Gastroesophageal sphincter (tissue), 4 donors: ENCODE results near the gene THBS1. TPM values are rescaled to one million over a fixed set of nuclear protein-coding genes. Genes with fewer than 3 reads are reported as not detected.

ENCODE experiments used
- ATAC-seq: fragments of 150-250 bp; one replicate; pipeline ENCODE4 v1.9.1; 2016; ENCODE audit warnings: mild to moderate bottlenecking, moderate library complexity
- H3K27ac ChIP-seq, 4 donors: fragments of 200-600 bp; sonication (generic) in 3 of 4; 1 replicate in 3 of 4; 2 replicates in 1 of 4; pipeline ENCODE4 v1.5.1; 2016 to 2019
- H3K27me3 ChIP-seq: fragments of 200-600 bp; sonication (generic); one replicate; pipeline ENCODE4 v1.5.1; 2019
- H3K36me3 ChIP-seq, 2 donors: fragments of 200-600 bp; sonication (generic); one replicate each; pipeline ENCODE4 v1.5.1; 2019; ENCODE audit warnings: control low read depth in 1 of 2
- H3K4me1 ChIP-seq, 3 donors: fragments of 200-600 bp; sonication (generic); 1 replicate in 2 of 3; 2 replicates in 1 of 3; pipeline ENCODE4 v1.5.1; 2016 to 2019; ENCODE audit warnings: control low read depth in 2 of 3
- H3K4me3 ChIP-seq, 2 donors: fragments of 200-600 bp; sonication (generic); one replicate each; pipeline ENCODE4 v1.5.1; 2019; ENCODE audit warnings: mild to moderate bottlenecking in 1 of 2, moderate library complexity in 1 of 2
- H3K9me3 ChIP-seq, 3 donors: fragments of 200-600 bp; sonication (generic); one replicate each; pipeline ENCODE4 v1.5.1; 2017 to 2019; ENCODE audit warnings: control low read depth in 2 of 3
- EP300 ChIP-seq: sonication (generic); formaldehyde crosslinking; IDR thresholded peaks from one replicate; pipeline ENCODE4 v1.6.1; 2017; ENCODE audit warnings: antibody characterized with exemption, mild to moderate bottlenecking
- POLR2A ChIP-seq, 2 donors: fragments of 450-650 bp; IDR thresholded peaks; one replicate each; pipeline ENCODE4 v1.6.1; 2017; ENCODE audit warnings: antibody characterized with exemption in 2 of 2, mild to moderate bottlenecking in 2 of 2, moderate library complexity in 1 of 2
- POLR2AphosphoS5 ChIP-seq: sonication (generic); formaldehyde crosslinking; IDR thresholded peaks from one replicate; pipeline ENCODE4 v1.6.1; 2017; ENCODE audit warnings: antibody characterized with exemption
- WGBS, 2 donors: methylation state at CpG; one replicate each; pipeline ENCODE4 v1.1.5; 2018; ENCODE audit warnings: low coverage in 1 of 2; 5-methylcytosine and 5-hydroxymethylcytosine counted together
- total RNA-seq, 4 donors: library from RNA; depleted of rRNA; stranded (reverse); fragments of >200 nt; gene quantifications; one replicate each; pipeline ENCODE4 v1.1.0, GENCODE V29; 2016
- TF ChIP-seq, protein P1 (sequence below), 4 experiments: fragments of 200-600 bp in 2 of 4; fragments of 450-650 bp in 2 of 4; sonication (generic) in 1 of 4; IDR thresholded peaks; one replicate each; pipeline ENCODE4 v1.5.1; 2017 to 2019; ENCODE audit warnings: antibody characterized with exemption in 4 of 4, mild to moderate bottlenecking in 2 of 4, moderate library complexity in 2 of 4

THBS1 gene
- total RNA-seq, 4 donors from 2014 or later = 183 to 1,645 (median 277) TPM

GRCh38 chr15:39609166-39609916 is 28.5 kb downstream of the THBS1 start:
- no peak overlapping the region for H3K4me3 ChIP-seq
- peaks cover 0 to 32% (median 0%) of the 10 kb centered on the region in 3 donors for H3K9me3 ChIP-seq
- no peak for ATAC-seq
- TF ChIP-seq, protein P1, sequence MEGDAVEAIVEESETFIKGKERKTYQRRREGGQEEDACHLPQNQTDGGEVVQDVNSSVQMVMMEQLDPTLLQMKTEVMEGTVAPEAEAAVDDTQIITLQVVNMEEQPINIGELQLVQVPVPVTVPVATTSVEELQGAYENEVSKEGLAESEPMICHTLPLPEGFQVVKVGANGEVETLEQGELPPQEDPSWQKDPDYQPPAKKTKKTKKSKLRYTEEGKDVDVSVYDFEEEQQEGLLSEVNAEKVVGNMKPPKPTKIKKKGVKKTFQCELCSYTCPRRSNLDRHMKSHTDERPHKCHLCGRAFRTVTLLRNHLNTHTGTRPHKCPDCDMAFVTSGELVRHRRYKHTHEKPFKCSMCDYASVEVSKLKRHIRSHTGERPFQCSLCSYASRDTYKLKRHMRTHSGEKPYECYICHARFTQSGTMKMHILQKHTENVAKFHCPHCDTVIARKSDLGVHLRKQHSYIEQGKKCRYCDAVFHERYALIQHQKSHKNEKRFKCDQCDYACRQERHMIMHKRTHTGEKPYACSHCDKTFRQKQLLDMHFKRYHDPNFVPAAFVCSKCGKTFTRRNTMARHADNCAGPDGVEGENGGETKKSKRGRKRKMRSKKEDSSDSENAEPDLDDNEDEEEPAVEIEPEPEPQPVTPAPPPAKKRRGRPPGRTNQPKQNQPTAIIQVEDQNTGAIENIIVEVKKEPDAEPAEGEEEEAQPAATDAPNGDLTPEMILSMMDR (IDR thresholded peaks at IDR 0.05) = no peak
- TF ChIP-seq POLR2A (IDR thresholded peaks at IDR 0.05) (no peak), POLR2AphosphoS5 (no peak), EP300 (no peak)
- no peak overlapping the region for H3K27ac ChIP-seq
- H3K36me3 ChIP-seq = no peaks in the 10 kb centered on the region
- H3K4me1 ChIP-seq = no peaks in the 10 kb centered on the region
- no CpG with 5 or more reads among the region's 4 CpGs for WGBS, 2 donors
- no peaks in the 10 kb centered on the region for H3K27me3 ChIP-seq

GRCh38 chr15:39610665-39611064 is 29.8 kb downstream of the THBS1 start:
- Histone ChIP-seq H3K27me3 (no peaks in the 10 kb centered on the region), H3K9me3 (peaks cover 0 to 37% (median 0%) of the 10 kb centered on the region in 3 donors), H3K36me3 (no peaks in the 10 kb centered on the region), H3K27ac (no peak overlapping the region), H3K4me1 (no peaks in the 10 kb centered on the region), H3K4me3 (no peak overlapping the region)
- ATAC-seq = no peak
- TF ChIP-seq POLR2A (IDR thresholded peaks at IDR 0.05) (no peak), EP300 (no peak), POLR2AphosphoS5 (no peak)
- TF ChIP-seq, protein P1 (IDR thresholded peaks at IDR 0.05) = no peak

DNA sequence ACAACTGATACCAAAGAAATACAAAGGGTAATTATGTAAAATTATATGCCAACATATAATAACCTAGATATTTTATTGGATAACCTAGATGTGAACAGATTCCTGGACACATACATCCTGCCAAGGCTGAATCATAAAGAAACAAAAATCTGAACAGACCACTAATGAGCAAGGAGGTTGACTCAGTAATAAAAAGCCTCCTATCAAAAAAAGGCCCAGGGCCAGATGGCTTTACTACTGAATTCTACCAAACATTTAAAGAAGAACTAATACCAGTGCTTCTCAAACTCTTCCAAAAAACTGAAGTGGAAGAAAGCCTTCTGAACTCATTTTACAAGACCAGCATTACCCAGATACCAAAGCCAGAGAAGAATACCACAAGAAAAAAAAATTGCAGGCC is 32.4 kb downstream of the THBS1 start:
- TF ChIP-seq, protein P1 (IDR thresholded peaks at IDR 0.05) = no peak
- TF ChIP-seq EP300 = no peak
- no peak for TF ChIP-seq POLR2AphosphoS5
- TF ChIP-seq POLR2A (IDR thresholded peaks at IDR 0.05) = no peak
- H3K36me3 ChIP-seq = no peaks in the 10 kb centered on the region
- peaks cover 0 to 37% (median 0%) of the 10 kb centered on the region in 3 donors for H3K9me3 ChIP-seq
- H3K27me3 ChIP-seq = no peaks in the 10 kb centered on the region
- H3K4me1 ChIP-seq = no peaks in the 10 kb centered on the region
- no peak overlapping the region for H3K4me3 ChIP-seq
- no peak for ATAC-seq
- no peak overlapping the region for H3K27ac ChIP-seq

- no peak overlapping the region for H3K4me3 ChIP-seq
- peaks cover 0 to 37% (median 0%) of the 10 kb centered on the region in 3 donors for H3K9me3 ChIP-seq
- H3K27ac ChIP-seq = no peak overlapping the region
- no peaks in the 10 kb centered on the region for H3K36me3 ChIP-seq
- TF ChIP-seq POLR2AphosphoS5 = no peak
- no peak for TF ChIP-seq EP300
- TF ChIP-seq POLR2A (IDR thresholded peaks at IDR 0.05) = no peak
- TF ChIP-seq, protein P1 (IDR thresholded peaks at IDR 0.05) = no peak
- H3K4me1 ChIP-seq = no peaks in the 10 kb centered on the region
- WGBS, 2 donors = 93% methylated on average over 2 of the region's 2 CpGs
- ATAC-seq = no peak
- H3K27me3 ChIP-seq = no peaks in the 10 kb centered on the region
These were observed 33.0 kb downstream of the THBS1 start for GRCh38 chr15:39613861-39614260.
